ENCODE results near the gene ARRDC5.

DNA sequence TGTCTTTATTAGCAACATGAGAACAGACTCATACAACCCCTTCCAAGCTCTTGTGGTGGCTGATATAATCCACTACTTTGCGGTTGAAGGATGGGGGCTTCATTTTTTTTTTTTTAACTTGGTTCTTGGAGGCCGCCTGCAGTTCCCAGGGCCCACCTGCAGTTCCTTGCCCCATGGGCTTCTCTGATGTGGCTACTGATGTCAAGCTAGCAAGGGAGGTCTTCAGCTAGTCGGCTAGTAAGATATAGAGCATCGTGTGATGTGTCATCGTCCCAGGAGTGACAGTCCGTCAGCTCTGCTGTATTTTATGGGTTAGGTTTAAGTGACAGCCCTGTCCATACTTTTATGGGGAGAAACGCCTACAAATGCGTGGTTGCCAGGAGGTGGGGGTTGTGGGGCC is 32.7 kb upstream of the ARRDC5 start:
- TF ChIP-seq, protein P1, sequence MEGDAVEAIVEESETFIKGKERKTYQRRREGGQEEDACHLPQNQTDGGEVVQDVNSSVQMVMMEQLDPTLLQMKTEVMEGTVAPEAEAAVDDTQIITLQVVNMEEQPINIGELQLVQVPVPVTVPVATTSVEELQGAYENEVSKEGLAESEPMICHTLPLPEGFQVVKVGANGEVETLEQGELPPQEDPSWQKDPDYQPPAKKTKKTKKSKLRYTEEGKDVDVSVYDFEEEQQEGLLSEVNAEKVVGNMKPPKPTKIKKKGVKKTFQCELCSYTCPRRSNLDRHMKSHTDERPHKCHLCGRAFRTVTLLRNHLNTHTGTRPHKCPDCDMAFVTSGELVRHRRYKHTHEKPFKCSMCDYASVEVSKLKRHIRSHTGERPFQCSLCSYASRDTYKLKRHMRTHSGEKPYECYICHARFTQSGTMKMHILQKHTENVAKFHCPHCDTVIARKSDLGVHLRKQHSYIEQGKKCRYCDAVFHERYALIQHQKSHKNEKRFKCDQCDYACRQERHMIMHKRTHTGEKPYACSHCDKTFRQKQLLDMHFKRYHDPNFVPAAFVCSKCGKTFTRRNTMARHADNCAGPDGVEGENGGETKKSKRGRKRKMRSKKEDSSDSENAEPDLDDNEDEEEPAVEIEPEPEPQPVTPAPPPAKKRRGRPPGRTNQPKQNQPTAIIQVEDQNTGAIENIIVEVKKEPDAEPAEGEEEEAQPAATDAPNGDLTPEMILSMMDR (IDR thresholded peaks at IDR 0.05; ENCODE audit: low read length): no peak
- TF ChIP-seq EZH2 (optimal IDR thresholded peaks at IDR 0.05; ENCODE audit: low read depth, low read length) (no peak), EZH2phosphoT487 (IDR thresholded peaks at IDR 0.05; ENCODE audit: low read length) (no peak)
